ENCODE measurements around the gene OOSP1. TPM values are rescaled to one million over a fixed set of nuclear protein-coding genes. Genes with fewer than 3 reads are reported as not detected.
A peak's percentile ranks its signal among the peaks of the same experiment; 100 is the strongest.

Gene OOSP1
- total and polyA plus RNA-seq, 8 donors: not detected

GRCh38 chr11:59954219-59954847 lies 16.1 kb downstream of the OOSP1 start:
- Histone ChIP-seq H3K27ac (no peak overlapping the region), H3K4me1 (no peaks in the 10 kb centered on the region), H3K4me3 (no peak overlapping the region), H3K36me3 (no peaks in the 10 kb centered on the region), H3K27me3 (no peaks in the 10 kb centered on the region), H3K9me3 (no peaks in the 10 kb centered on the region)
- no peak for TF ChIP-seq CTCF (IDR thresholded peaks at IDR 0.05)
- no peak for DNase-seq
- ATAC-seq: no peak
- FAIRE-seq: no peak
- intact Hi-C loops (cut with DNase I): no loop called here
- 76 to 82% methylated on average over 3 of the region's 3 CpGs for WGBS, 2 donors

GRCh38 chr11:59957094-59957493 lies 18.9 kb downstream of the OOSP1 start:
- no peaks in the 10 kb centered on the region for H3K27me3 ChIP-seq
- H3K27ac ChIP-seq: no peak overlapping the region
- intact Hi-C loops (cut with DNase I): no loop called here
- FAIRE-seq: no peak
- H3K9me3 ChIP-seq: no peaks in the 10 kb centered on the region
- ATAC-seq: no peak
- no peak for TF ChIP-seq CTCF (IDR thresholded peaks at IDR 0.05)
- peaks cover 0 to 7% (median 0%) of the 10 kb centered on the region in 3 donors for H3K4me1 ChIP-seq
- 82 to 83% methylated on average over 4 of the region's 4 CpGs for WGBS, 2 donors
- no peak for DNase-seq
- H3K4me3 ChIP-seq: no peak overlapping the region
- H3K36me3 ChIP-seq: no peaks in the 10 kb centered on the region

- Histone ChIP-seq H3K27me3 (no peaks in the 10 kb centered on the region), H3K4me1 (peaks cover 0 to 9% (median 0%) of the 10 kb centered on the region in 3 donors), H3K4me3 (no peak overlapping the region), H3K36me3 (no peaks in the 10 kb centered on the region), H3K27ac (peak overlapping the region in 1 of 4 donors; percentile 67), H3K9me3 (no peaks in the 10 kb centered on the region)
- peak in 3 of 4 donors; percentile 28 to 52 (median 41) for ATAC-seq
- no peak for FAIRE-seq
- intact Hi-C loops (cut with DNase I): no loop called here
- WGBS, 2 donors: 60% methylated on average over 9 of the region's 9 CpGs
- no peak for TF ChIP-seq CTCF (IDR thresholded peaks at IDR 0.05)
- DNase-seq: no peak
Observed at GRCh38 chr11:59960502-59961381, 22.5 kb downstream of the OOSP1 start.

GRCh38 chr11:59962107-59962482 lies 23.9 kb downstream of the OOSP1 start:
- no peak for TF ChIP-seq CTCF (IDR thresholded peaks at IDR 0.05)
- Histone ChIP-seq H3K4me1 (peaks cover 0 to 9% (median 0%) of the 10 kb centered on the region in 3 donors), H3K9me3 (no peaks in the 10 kb centered on the region), H3K4me3 (no peak overlapping the region), H3K27me3 (no peaks in the 10 kb centered on the region), H3K27ac (peak overlapping the region in 1 of 4 donors; percentile 67), H3K36me3 (no peaks in the 10 kb centered on the region)
- no peak for DNase-seq
- WGBS, 2 donors: 49 to 69% methylated on average over 2 of the region's 2 CpGs
- no peak for FAIRE-seq
- peak in 2 of 4 donors; percentile 5 to 17 for ATAC-seq
- intact Hi-C loops (cut with DNase I): no loop called here

GRCh38 chr11:59963733-59964132 lies 25.5 kb downstream of the OOSP1 start, which contains the start of gene OOSP4A:
Gene OOSP4A, plus strand, starts transcription at chr11:59964033. Its CDS starts 0 bp downstream, at chr11:59964033.
- H3K27me3 ChIP-seq: no peaks in the 10 kb centered on the region
- TF ChIP-seq CTCF (IDR thresholded peaks at IDR 0.05): no peak
- H3K4me3 ChIP-seq: no peak within 1 kb of the TSS
- H3K9me3 ChIP-seq: no peaks in the 10 kb centered on the region
- peaks cover 0 to 9% (median 0%) of the 10 kb centered on the region in 3 donors for H3K4me1 ChIP-seq
- no peak for FAIRE-seq
- intact Hi-C loops (cut with DNase I): no loop called here
- H3K27ac ChIP-seq: no peak within 1 kb of the TSS
- DNase-seq: no peak
- ATAC-seq: no peak
- WGBS, 2 donors: 90 to 91% methylated on average over 3 of the region's 3 CpGs
- H3K36me3 ChIP-seq: no peaks in the 10 kb centered on the region
